ENCODE data around the gene TMEM170B.

Gene TMEM170B

DNA sequence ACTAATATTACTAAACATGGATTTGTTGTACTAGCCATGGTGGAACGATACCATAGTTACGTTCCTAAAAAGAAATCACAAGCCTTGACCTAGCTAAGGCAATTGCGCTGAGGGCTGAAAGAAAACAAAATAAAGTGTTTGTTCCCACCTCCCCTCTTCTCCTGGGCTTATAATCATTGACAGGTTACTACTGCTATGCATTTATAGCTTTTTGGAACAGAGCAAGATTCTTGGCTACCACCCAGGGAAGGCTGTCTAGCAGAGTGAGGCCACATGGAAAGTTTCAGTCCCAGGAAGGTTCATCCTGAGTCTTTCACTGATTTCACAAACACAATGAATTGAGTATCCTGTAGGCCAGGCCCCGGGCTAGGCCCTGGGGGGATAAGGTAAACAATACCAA is 84.6 kb downstream of the TMEM170B start:
- DNase-seq: no peak

DNA sequence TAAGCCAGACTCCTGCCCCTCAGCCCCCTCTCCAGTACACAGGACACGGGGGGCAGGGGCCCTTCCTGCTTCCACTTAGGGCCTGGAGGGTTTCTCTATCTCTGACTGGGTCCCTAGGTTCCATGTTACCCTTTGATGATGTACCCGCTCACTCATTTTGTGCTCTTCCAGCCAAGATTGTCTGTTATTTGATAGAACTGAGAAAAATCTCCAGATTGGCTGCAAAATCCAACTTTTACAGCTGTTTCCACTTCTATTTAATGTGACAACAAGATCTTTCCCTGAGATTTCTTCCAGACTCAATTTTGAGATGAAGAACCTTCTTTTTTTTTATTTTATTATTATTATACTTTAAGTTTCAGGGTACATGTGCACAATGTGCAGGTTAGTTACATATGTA is 85.7 kb downstream of the TMEM170B start:
- no peak for DNase-seq

DNA sequence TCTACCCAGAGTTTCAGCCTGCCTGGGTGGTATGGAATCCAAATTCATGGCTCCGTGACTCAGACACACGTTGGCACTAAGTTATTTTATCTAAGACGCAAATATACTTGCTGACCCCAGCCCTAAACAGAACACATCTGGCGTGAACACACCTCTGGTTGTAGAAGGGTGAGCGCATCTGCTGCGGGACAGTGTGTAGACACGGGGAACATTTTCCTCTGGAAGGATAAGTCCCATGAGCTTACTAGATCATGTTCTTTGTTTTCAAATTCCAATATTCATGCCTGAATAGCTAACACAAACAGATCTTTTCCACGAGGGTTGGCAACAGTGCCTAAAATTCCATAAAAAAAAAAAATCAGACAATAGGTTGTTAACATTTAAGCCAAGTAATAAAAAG is 87.8 kb downstream of the TMEM170B start:
- no peak for DNase-seq

DNA sequence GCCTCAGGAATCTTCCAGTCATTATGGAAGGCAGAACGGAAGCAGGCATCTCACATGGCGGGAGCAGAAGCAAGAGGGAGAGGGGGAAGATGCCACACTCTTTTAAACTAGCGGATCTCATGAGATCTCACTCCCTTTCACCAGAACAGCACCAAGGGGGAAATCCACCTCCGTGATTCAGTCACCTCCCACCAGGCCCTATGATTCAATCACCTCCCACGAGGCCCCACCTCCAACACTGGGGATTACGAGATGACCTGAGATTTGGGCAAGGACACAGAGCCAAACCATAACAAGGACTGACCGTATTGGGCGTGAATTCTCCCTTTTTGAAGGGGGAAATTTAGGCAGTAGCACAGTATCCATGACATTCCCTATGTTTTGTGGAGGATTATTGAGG is 88.8 kb downstream of the TMEM170B start:
- DNase-seq: no peak

DNA sequence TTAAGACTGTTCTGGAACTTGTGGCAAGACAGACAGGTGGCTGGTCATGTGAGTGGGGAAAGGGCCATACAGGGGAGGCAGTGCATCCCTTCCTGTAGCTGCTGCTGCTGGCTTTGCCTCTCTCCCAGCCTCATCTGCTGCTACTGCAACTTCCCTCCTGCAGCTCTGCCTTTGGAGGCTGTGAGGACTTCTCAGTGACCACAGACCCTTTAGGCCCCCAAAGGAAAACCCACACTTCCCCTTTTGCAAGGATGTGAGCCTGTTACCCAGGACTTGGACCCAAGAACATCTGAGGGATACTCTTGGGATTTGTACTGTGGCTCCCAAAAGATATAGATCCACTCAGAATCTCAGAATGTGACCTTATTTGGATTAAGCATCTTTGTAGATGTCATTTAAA is 91.0 kb downstream of the TMEM170B start:
- DNase-seq: no peak

DNA sequence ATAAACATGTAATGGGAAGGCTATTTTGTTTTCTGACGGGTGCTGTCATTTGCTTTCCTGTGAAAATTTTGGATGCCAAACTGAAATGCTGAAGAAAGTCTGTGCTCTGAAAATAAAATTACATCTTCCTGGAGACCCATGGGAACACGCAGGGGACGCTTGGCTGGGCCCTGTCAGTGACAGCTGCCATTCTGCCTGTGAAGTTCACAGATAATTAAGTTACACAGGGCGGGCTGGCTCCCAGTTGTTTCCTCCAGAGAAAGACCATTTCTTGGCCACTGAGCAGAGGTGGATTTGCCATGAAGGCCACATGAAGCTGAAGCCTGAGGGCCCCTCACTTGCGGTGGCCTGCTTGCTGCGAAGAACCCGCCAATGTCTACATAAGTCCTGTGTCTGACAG is 93.5 kb downstream of the TMEM170B start:
- DNase-seq: no peak

DNA sequence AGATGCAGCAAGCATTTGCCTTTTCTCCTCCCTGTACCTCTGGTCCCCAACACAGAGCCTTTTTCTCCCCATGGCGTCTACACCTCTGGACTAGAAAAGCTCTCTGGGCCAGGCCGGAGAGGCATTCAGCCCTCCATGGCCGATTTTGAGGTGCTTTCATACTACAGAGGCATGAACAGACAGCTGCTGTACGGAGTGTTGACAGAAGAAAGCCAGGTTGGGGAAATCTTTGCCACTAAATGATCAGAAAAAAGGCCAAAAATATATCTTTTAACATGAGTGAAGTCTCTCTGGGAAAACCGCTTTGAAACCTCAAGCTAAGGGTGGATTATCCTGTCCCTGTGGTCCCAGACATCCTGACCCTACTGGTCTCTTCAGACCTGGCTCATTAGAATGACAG is 94.0 kb downstream of the TMEM170B start:
- no peak for DNase-seq

DNA sequence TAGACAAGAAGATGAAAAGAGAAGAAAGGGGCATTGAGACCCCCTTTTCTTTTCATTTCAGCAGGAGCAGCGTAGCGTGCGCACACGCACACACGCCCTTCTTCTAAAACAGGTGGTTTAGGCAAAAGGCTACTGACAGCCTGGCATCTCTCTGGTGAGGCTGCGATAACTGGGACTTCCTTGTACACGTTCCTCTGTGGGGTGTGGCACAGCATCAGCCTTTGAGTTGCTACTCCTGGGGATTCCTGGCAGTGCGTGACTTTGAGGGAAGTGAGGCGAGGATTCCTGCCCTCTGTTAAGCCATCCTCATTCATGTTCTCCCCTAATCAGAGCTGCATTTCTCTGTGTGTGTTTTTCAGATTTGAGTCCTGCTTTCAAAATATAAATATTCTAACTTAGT is 94.7 kb downstream of the TMEM170B start:
- no peak for DNase-seq

DNA sequence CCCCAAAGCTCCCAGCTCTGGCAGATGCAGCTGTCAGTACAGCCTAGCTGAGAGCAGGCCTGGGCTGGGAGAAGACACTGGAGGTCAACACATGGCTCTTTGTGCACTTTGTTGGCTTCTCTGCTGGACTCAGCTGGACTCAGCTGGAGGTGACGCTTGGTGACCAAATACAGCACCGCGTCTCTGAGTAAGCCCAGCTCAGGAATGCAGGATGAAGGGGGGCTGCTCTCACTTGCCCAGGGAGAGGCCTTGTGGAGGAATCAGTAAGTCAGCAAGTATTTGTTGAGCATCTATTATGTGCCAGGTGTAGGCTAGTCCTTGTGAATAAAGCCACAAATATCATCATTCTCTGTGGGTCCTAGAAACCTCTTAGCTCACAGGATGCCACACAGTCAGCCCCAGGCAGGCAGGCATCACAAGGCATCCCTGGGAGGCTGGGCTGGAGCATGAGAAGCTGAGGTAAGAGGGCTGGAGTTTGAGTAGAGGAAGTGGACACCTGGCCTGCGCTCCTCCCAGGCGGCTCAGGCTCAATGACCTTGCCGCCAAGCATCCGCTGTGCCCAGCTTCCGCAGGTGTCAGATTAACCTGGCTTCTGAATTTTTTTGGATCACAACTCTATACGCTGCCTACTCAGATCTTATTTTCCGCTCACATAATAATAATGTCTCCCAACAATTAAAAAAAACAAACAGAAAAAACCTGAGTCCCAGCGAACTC is 95.4 kb downstream of the TMEM170B start:
- no peak for DNase-seq

All from OCI-M1 (cell line).